Astrocyte (in vitro differentiated cells and primary cell): ENCODE data around the gene SELENOP. TPM values are rescaled to one million over a fixed set of nuclear protein-coding genes. Genes with fewer than 3 reads are reported as not detected.

Experiments
- DNase-seq: peaks from one replicate; pipeline ENCODE4 v3.0.0-alpha.2; 2010; ENCODE audit warnings: low read depth
- FAIRE-seq: peaks from 2 replicates; lab custom pipeline; 2011; peaks lifted over from hg19 to GRCh38; lab: Jason Lieb, UNC
- H2AFZ ChIP-seq: 2 replicates; pipeline ENCODE4 v1.6.0; 2012; ENCODE audit warnings: low read depth, low read length, inconsistent platforms
- H3K27ac ChIP-seq: 2 replicates; pipeline ENCODE4 v1.5.1; 2011; ENCODE audit warnings: low read depth, low read length, inconsistent platforms
- H3K27me3 ChIP-seq: 2 replicates; pipeline ENCODE4 v1.6.0; 2011; ENCODE audit warnings: low read length, inconsistent platforms; ENCODE audit not compliant: insufficient read depth
- H3K36me3 ChIP-seq: 2 replicates; pipeline ENCODE4 v1.5.1; 2011; ENCODE audit warnings: low read length, inconsistent platforms; ENCODE audit not compliant: insufficient read depth
- H3K4me1 ChIP-seq: 2 replicates; pipeline ENCODE4 v1.5.1; 2011; ENCODE audit warnings: low read length, inconsistent platforms; ENCODE audit not compliant: insufficient read depth
- H3K4me2 ChIP-seq: 2 replicates; pipeline ENCODE4 v1.6.0; 2012; ENCODE audit warnings: low read length, inconsistent platforms
- H3K4me3 ChIP-seq: 2 replicates; pipeline ENCODE4 v1.5.1; 2011; ENCODE audit warnings: low read depth, mild to moderate bottlenecking, low read length, inconsistent platforms; ENCODE audit not compliant: insufficient read depth
- H3K79me2 ChIP-seq: 2 replicates; pipeline ENCODE4 v1.6.0; 2012; ENCODE audit warnings: mild to moderate bottlenecking, low read length, inconsistent platforms; ENCODE audit not compliant: insufficient read depth
- H3K9ac ChIP-seq: 2 replicates; pipeline ENCODE4 v1.6.0; 2012; ENCODE audit warnings: mild to moderate bottlenecking, low read length, inconsistent platforms
- H3K9me3 ChIP-seq: 2 replicates; pipeline ENCODE4 v1.5.1; 2012; ENCODE audit warnings: low read depth, mild to moderate bottlenecking, low read length, inconsistent platforms; ENCODE audit not compliant: insufficient read depth
- H4K20me1 ChIP-seq: 2 replicates; pipeline ENCODE4 v1.6.0; 2012; ENCODE audit warnings: low read length, inconsistent platforms; ENCODE audit not compliant: insufficient read depth
- H3K27ac Mint-ChIP-seq: one replicate; pipeline ENCODE4 v1.8.0; 2021; ENCODE audit warnings: mild to moderate bottlenecking, mixed read lengths; ENCODE audit not compliant: unreplicated experiment
- H3K27me3 Mint-ChIP-seq: one replicate; pipeline ENCODE4 v1.8.0; 2021; ENCODE audit warnings: low read depth, mixed read lengths; ENCODE audit not compliant: unreplicated experiment
- H3K36me3 Mint-ChIP-seq: one replicate; pipeline ENCODE4 v1.8.0; 2021; ENCODE audit warnings: low read depth, mixed read lengths; ENCODE audit not compliant: unreplicated experiment
- H3K4me1 Mint-ChIP-seq: one replicate; pipeline ENCODE4 v1.8.0; 2021; ENCODE audit warnings: low read depth, mixed read lengths; ENCODE audit not compliant: unreplicated experiment
- H3K4me3 Mint-ChIP-seq: one replicate; pipeline ENCODE4 v1.8.0; 2021; ENCODE audit warnings: mild to moderate bottlenecking, moderate library complexity, mixed read lengths; ENCODE audit not compliant: unreplicated experiment
- H3K9me3 Mint-ChIP-seq: one replicate; pipeline ENCODE4 v1.8.0; 2021; ENCODE audit warnings: mild to moderate bottlenecking, mixed read lengths; ENCODE audit not compliant: unreplicated experiment
- EZH2 ChIP-seq: IDR thresholded peaks from 2 replicates; pipeline ENCODE4 v1.6.1; 2012; ENCODE audit warnings: mild to moderate bottlenecking, low read length, inconsistent platforms; ENCODE audit not compliant: insufficient read depth
- total RNA-seq: library from RNA; stranded (reverse); gene quantifications from 2 replicates; pipeline ENCODE4 v1.2.1, GENCODE V29; 2021
- TF ChIP-seq, protein P1 (sequence below): IDR thresholded peaks from 2 replicates; pipeline ENCODE4 v1.5.1; 2011; ENCODE audit warnings: low read depth, mild to moderate bottlenecking, inconsistent platforms, low read length, moderate library complexity; ENCODE audit not compliant: insufficient read depth

SELENOP gene
- total RNA-seq, 1 donor from 2014 or later = 11.6 TPM

DNA sequence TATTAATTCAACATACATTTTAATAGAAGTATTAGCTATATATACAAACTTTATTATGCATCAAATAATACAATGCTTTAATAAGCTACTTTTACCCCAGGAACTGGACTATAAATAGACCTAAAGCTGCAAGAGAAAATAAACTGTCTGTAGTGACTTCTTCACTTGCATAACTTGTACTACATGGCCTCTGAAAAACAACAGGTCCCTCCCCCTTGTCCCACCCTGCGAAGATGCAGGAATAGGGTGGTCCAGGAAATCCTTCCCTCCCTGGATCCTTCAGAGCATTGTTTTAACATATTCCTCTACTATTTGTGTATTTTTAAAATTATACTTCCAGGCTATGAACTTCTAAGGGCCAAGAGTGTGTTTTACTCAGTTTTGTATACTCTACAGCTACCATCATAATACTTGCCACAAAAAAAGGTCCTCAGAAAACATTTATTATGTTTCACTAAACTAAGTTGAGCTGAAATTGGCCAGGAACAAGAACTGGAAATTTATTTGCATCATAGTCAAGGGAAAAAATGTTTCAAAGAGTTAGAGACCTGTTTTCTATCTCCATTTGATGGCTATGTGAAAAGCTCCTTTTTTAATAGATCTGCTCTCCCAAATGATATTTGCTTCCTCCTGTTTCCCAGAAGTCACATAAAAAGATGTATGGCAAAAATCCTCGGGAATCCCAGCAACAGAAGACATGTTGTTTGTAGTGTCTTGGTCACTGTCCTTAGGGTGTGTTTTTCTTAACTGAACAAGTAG is 15.2 kb upstream of the SELENOP start:
- H3K27me3 Mint-ChIP-seq = peaks cover 3% of the 10 kb centered on the region
- Histone ChIP-seq H3K9ac (no peak overlapping the region), H3K4me1 (no peaks in the 10 kb centered on the region), H3K9me3 (no peaks in the 10 kb centered on the region), H3K27ac (no peak overlapping the region), H3K27me3 (no peaks in the 10 kb centered on the region), H3K4me3 (no peak overlapping the region), H2AFZ (no peak overlapping the region), H3K79me2 (no peaks in the 10 kb centered on the region), H3K4me2 (no peak overlapping the region), H4K20me1 (no peaks in the 10 kb centered on the region), H3K36me3 (no peaks in the 10 kb centered on the region)
- H3K36me3 Mint-ChIP-seq = no peaks in the 10 kb centered on the region
- no peaks in the 10 kb centered on the region for H3K9me3 Mint-ChIP-seq
- H3K4me3 Mint-ChIP-seq = no peak overlapping the region
- no peak overlapping the region for H3K27ac Mint-ChIP-seq
- DNase-seq (no peak), FAIRE-seq (no peak)
- TF ChIP-seq, protein P1, sequence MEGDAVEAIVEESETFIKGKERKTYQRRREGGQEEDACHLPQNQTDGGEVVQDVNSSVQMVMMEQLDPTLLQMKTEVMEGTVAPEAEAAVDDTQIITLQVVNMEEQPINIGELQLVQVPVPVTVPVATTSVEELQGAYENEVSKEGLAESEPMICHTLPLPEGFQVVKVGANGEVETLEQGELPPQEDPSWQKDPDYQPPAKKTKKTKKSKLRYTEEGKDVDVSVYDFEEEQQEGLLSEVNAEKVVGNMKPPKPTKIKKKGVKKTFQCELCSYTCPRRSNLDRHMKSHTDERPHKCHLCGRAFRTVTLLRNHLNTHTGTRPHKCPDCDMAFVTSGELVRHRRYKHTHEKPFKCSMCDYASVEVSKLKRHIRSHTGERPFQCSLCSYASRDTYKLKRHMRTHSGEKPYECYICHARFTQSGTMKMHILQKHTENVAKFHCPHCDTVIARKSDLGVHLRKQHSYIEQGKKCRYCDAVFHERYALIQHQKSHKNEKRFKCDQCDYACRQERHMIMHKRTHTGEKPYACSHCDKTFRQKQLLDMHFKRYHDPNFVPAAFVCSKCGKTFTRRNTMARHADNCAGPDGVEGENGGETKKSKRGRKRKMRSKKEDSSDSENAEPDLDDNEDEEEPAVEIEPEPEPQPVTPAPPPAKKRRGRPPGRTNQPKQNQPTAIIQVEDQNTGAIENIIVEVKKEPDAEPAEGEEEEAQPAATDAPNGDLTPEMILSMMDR = no peak
- no peak for TF ChIP-seq EZH2
- no peaks in the 10 kb centered on the region for H3K4me1 Mint-ChIP-seq

DNA sequence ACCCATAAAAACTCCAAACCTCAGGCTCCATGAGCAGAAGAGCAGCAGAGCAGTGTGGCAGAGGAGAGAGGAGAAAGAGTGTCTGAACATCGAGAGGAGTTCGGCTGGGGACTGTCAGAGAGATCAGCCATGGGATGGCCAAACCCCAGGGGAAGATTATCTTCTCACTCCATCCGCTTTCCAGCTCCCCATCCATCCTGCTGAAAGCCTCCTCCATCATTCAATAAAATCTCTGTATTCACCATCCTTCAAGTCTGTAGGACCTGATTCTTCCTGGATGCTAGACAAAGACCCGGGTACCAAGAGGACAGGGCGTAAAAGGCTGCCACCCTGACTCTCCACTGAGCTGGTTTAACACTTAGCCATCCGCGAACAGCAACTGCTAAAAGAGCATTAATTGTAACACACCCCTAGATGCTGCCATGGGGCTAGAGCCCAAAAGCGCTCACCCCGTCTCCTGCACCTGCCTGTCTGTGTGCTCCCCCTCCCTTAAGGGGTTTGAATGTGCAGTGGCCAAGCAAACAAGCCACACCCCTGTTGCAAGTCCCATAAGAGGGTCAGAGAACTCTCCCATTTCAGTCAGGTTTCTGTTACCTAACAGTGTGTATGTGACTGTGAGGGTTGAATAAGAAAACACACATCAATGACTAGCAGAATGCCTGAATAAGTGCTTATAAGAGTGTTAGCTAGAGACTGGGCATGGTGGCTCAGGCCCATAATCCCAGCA is 13.9 kb upstream of the SELENOP start:
- H3K27ac ChIP-seq = no peak overlapping the region
- H3K4me3 ChIP-seq = no peak overlapping the region
- no peak overlapping the region for H2AFZ ChIP-seq
- no peaks in the 10 kb centered on the region for H4K20me1 ChIP-seq
- H3K27me3 ChIP-seq = no peaks in the 10 kb centered on the region
- Mint-ChIP-seq H3K27ac (no peak overlapping the region), H3K36me3 (no peaks in the 10 kb centered on the region), H3K27me3 (peaks cover 3% of the 10 kb centered on the region), H3K9me3 (no peaks in the 10 kb centered on the region), H3K4me3 (no peak overlapping the region), H3K4me1 (no peaks in the 10 kb centered on the region)
- no peak for TF ChIP-seq EZH2
- TF ChIP-seq, protein P1 = no peak
- DNase-seq = no peak
- no peaks in the 10 kb centered on the region for H3K4me1 ChIP-seq
- H3K79me2 ChIP-seq = no peaks in the 10 kb centered on the region
- H3K4me2 ChIP-seq = no peak overlapping the region
- FAIRE-seq = no peak
- no peaks in the 10 kb centered on the region for H3K9me3 ChIP-seq
- no peaks in the 10 kb centered on the region for H3K36me3 ChIP-seq
- no peak overlapping the region for H3K9ac ChIP-seq
